Fibroblast of lung (primary cell): ENCODE results near the gene KCTD21. TPM values are rescaled to one million over a fixed set of nuclear protein-coding genes. Genes with fewer than 3 reads are reported as not detected.

Source experiments
- DNase-seq, 2 donors: peaks; one replicate each; pipeline versions ENCODE4 v3.0.0 to v3.0.0-alpha.2; 2010; ENCODE audit warnings: low read depth in 2 of 2
- H2AFZ ChIP-seq: 2 replicates; pipeline ENCODE4 v1.5.1; 2012; ENCODE audit warnings: low read length, control low read depth, inconsistent platforms
- H3K27ac ChIP-seq: 2 replicates; pipeline ENCODE4 v1.5.1; 2011; ENCODE audit warnings: low read length, control low read depth; ENCODE audit not compliant: insufficient read depth
- H3K27me3 ChIP-seq: 2 replicates; pipeline ENCODE4 v1.5.1; 2011; ENCODE audit warnings: mild to moderate bottlenecking, low read length; ENCODE audit not compliant: control insufficient read depth, insufficient read depth
- H3K36me3 ChIP-seq: 2 replicates; pipeline ENCODE4 v1.5.1; 2011; ENCODE audit warnings: low read length; ENCODE audit not compliant: control insufficient read depth, insufficient read depth
- H3K4me1 ChIP-seq: 2 replicates; pipeline ENCODE4 v1.5.1; 2011; ENCODE audit warnings: low read length; ENCODE audit not compliant: control insufficient read depth, insufficient read depth; ENCODE audit errors: extremely low read depth
- H3K4me2 ChIP-seq: 2 replicates; pipeline ENCODE4 v1.5.1; 2011; ENCODE audit warnings: low read length, control low read depth; ENCODE audit not compliant: insufficient read depth; ENCODE audit errors: extremely low read depth
- H3K4me3 ChIP-seq, 4 experiments: fragments of 200-600 bp in 1 of 4; sonication (generic) in 1 of 4; replicated peaks in 1 of 4; 2 replicates each; pipeline ENCODE4 v1.5.1; 2011 to 2016; ENCODE audit warnings: low read length in 4 of 4, low read depth in 3 of 4, mild to moderate bottlenecking in 3 of 4, control low read depth in 2 of 4, inconsistent platforms in 1 of 4, mixed read lengths in 1 of 4; ENCODE audit not compliant: insufficient read depth in 1 of 4; ENCODE audit errors: control extremely low read depth in 1 of 4
- H3K79me2 ChIP-seq: 2 replicates; pipeline ENCODE4 v1.5.1; 2012; ENCODE audit warnings: mild to moderate bottlenecking, low read length, inconsistent platforms; ENCODE audit not compliant: control insufficient read depth, insufficient read depth
- H3K9ac ChIP-seq: 2 replicates; pipeline ENCODE4 v1.5.1; 2011; ENCODE audit warnings: mild to moderate bottlenecking, low read length, control low read depth; ENCODE audit not compliant: insufficient read depth
- H3K9me3 ChIP-seq: 2 replicates; pipeline ENCODE4 v1.5.1; 2012; ENCODE audit warnings: low read depth, low read length; ENCODE audit not compliant: control insufficient read depth, insufficient read depth
- H4K20me1 ChIP-seq: 2 replicates; pipeline ENCODE4 v1.5.1; 2011; ENCODE audit warnings: low read length; ENCODE audit not compliant: control insufficient read depth, insufficient read depth; ENCODE audit errors: extremely low read depth
- CTCF ChIP-seq, 2 donors: IDR thresholded peaks in 1 of 2; conservative IDR thresholded peaks in 1 of 2; 1 replicate in 1 of 2; 2 replicates in 1 of 2; pipeline ENCODE4 v1.5.1; 2011 to 2012; ENCODE audit warnings: low read length in 2 of 2, control low read depth in 1 of 2, inconsistent platforms in 1 of 2, low read depth in 1 of 2, mild to moderate bottlenecking in 1 of 2
- EZH2 ChIP-seq: IDR thresholded peaks from 2 replicates; pipeline ENCODE4 v1.5.1; 2012; ENCODE audit warnings: low read length, control low read depth, mild to moderate bottlenecking; ENCODE audit errors: missing control alignments
- polyA plus RNA-seq, 2 donors: library from polyadenylated mRNA; depleted of rRNA in 1 of 2; stranded (reverse) in 1 of 2; unstranded in 1 of 2; fragments of >200 nt; gene quantifications; 2 replicates each; pipeline ENCODE4 v1.2.1, GENCODE V29; 2011 to 2012; ENCODE audit warnings: missing spikeins in 1 of 2
- total RNA-seq: library from RNA; depleted of rRNA; stranded (reverse); fragments of >200 nt; gene quantifications from 2 replicates; pipeline ENCODE4 v1.2.1, GENCODE V29; 2014

KCTD21 gene
- total and polyA plus RNA-seq, 2 donors (not counting 1 experiment from before 2014, with no cell fraction given) = 8.1 to 15.9 TPM

GRCh38 chr11:78151804-78152203 lies 36.6 kb downstream of the KCTD21 start:
- Histone ChIP-seq H3K27ac (no peak overlapping the region), H4K20me1 (no peaks in the 10 kb centered on the region), H3K9me3 (no peaks in the 10 kb centered on the region), H3K79me2 (no peaks in the 10 kb centered on the region), H3K4me1 (no peaks in the 10 kb centered on the region), H3K4me3 (no peak overlapping the region), H3K27me3 (no peaks in the 10 kb centered on the region), H3K9ac (no peak overlapping the region), H2AFZ (no peak overlapping the region), H3K36me3 (no peaks in the 10 kb centered on the region), H3K4me2 (no peak overlapping the region)
- TF ChIP-seq EZH2 (no peak), CTCF (conservative IDR thresholded peaks at IDR 0.05 in 1 of 2, IDR thresholded peaks at IDR 0.05 in 1 of 2; ENCODE audit: low read depth in 1 of 2, low read length in 2 of 2) (no peak)
- DNase-seq = no peak

- H3K4me1 ChIP-seq = no peaks in the 10 kb centered on the region
- TF ChIP-seq EZH2 (no peak), CTCF (conservative IDR thresholded peaks at IDR 0.05 in 1 of 2, IDR thresholded peaks at IDR 0.05 in 1 of 2; ENCODE audit: low read depth in 1 of 2, low read length in 2 of 2) (no peak)
- DNase-seq = no peak
- no peaks in the 10 kb centered on the region for H3K27me3 ChIP-seq
- no peak overlapping the region for H3K4me2 ChIP-seq
- no peak overlapping the region for H3K4me3 ChIP-seq
- H2AFZ ChIP-seq = no peak overlapping the region
- no peaks in the 10 kb centered on the region for H3K36me3 ChIP-seq
- H4K20me1 ChIP-seq = no peaks in the 10 kb centered on the region
- H3K27ac ChIP-seq = no peak overlapping the region
- no peaks in the 10 kb centered on the region for H3K9me3 ChIP-seq
- H3K9ac ChIP-seq = no peak overlapping the region
- H3K79me2 ChIP-seq = no peaks in the 10 kb centered on the region
Observed at GRCh38 chr11:78150754-78151153, 37.7 kb downstream of the KCTD21 start.

- Histone ChIP-seq H3K4me2 (no peak overlapping the region), H3K9ac (no peak overlapping the region), H3K9me3 (no peaks in the 10 kb centered on the region), H2AFZ (no peak overlapping the region), H4K20me1 (no peaks in the 10 kb centered on the region), H3K4me1 (no peaks in the 10 kb centered on the region), H3K27me3 (no peaks in the 10 kb centered on the region), H3K4me3 (no peak overlapping the region), H3K79me2 (no peaks in the 10 kb centered on the region), H3K36me3 (no peaks in the 10 kb centered on the region), H3K27ac (no peak overlapping the region)
- DNase-seq = no peak
- no peak for TF ChIP-seq EZH2
- TF ChIP-seq CTCF (conservative IDR thresholded peaks at IDR 0.05 in 1 of 2, IDR thresholded peaks at IDR 0.05 in 1 of 2; ENCODE audit: low read depth in 1 of 2, low read length in 2 of 2) = no peak
Observed at GRCh38 chr11:78150346-78150745, 38.1 kb downstream of the KCTD21 start.
